ENCODE results near the gene KLF1. TPM values are rescaled to one million over a fixed set of nuclear protein-coding genes. Genes with fewer than 3 reads are reported as not detected.

The KLF1 gene
- polyA plus RNA-seq (2013, experiment 1 of 2) = not detected
- not detected for polyA plus RNA-seq (2013, experiment 2 of 2)

GRCh38 chr19:12886969-12887747 lies at the start of gene KLF1:
Gene KLF1 (minus strand): TSS chr19:12887201. CDS start chr19:12887140, 61 bp downstream.
- Histone ChIP-seq H3K14ac (ENCODE audit: low read length in 2 of 2) (no peak within 1 kb of the TSS), H3K4me3 (ENCODE audit: insufficient read depth in 1 of 2, low read depth in 1 of 2, low read length in 2 of 2) (no peak within 1 kb of the TSS), H3K4ac (ENCODE audit: low read depth in 1 of 2, low read length in 2 of 2) (no peak within 1 kb of the TSS), H3K36me3 (ENCODE audit: control insufficient read depth in 1 of 2, insufficient read depth in 2 of 2, low read depth in 1 of 2, low read length in 2 of 2) (no peaks in the 10 kb centered on the region), H3K27me3 (ENCODE audit: control insufficient read depth in 1 of 2, insufficient read depth in 1 of 2, low read length in 2 of 2) (peaks cover 40 to 41% of the 10 kb centered on the region in 2 experiments), H3K23ac (ENCODE audit: low read length in 2 of 2) (peak within 1 kb of the TSS in 1 of 2 experiments; percentile 70), H2AK5ac (ENCODE audit: low read length, severe bottlenecking) (no peak within 1 kb of the TSS), H3K9ac (ENCODE audit: low read length) (no peak within 1 kb of the TSS), H3K4me2 (ENCODE audit: low read length, poor library complexity, severe bottlenecking) (no peak within 1 kb of the TSS), H4K91ac (ENCODE audit: low read length) (no peak within 1 kb of the TSS), H3K4me1 (ENCODE audit: control insufficient read depth, insufficient read depth, low read depth, low read length) (peaks cover 22% of the 10 kb centered on the region), H3K9me3 (ENCODE audit: control insufficient read depth, low read length) (peaks cover 7% of the 10 kb centered on the region), H2AFZ (ENCODE audit: low read depth, low read length) (no peak within 1 kb of the TSS), H3K18ac (ENCODE audit: low read depth in 1 of 2, low read length in 2 of 2) (no peak within 1 kb of the TSS), H4K8ac (ENCODE audit: low read length) (no peak within 1 kb of the TSS), H3K27ac (ENCODE audit: low read length, poor library complexity, severe bottlenecking) (no peak within 1 kb of the TSS), H2BK5ac (ENCODE audit: low read depth, low read length, poor library complexity, severe bottlenecking) (no peak within 1 kb of the TSS), H2BK15ac (ENCODE audit: low read depth, poor library complexity, severe bottlenecking) (no peak within 1 kb of the TSS), H2BK120ac (ENCODE audit: low read depth, low read length) (no peak within 1 kb of the TSS), H3K79me1 (replicated peaks; ENCODE audit: low read length, poor library complexity, severe bottlenecking) (peaks cover 10% of the 10 kb centered on the region), H2BK12ac (ENCODE audit: low read length in 2 of 2) (peak within 1 kb of the TSS in 1 of 2 experiments; percentile 39)
- DNase-seq = no peak
- WGBS = 82% methylated on average over 16 of the region's 17 CpGs

- peak overlapping the region in 1 of 2 experiments; percentile 11 for H2BK12ac ChIP-seq (ENCODE audit: low read length in 2 of 2)
- WGBS = 97% methylated on average over 7 of the region's 7 CpGs
- no peak overlapping the region for H3K4me3 ChIP-seq (ENCODE audit: insufficient read depth in 1 of 2, low read depth in 1 of 2, low read length in 2 of 2)
- H3K27me3 ChIP-seq (ENCODE audit: control insufficient read depth in 1 of 2, insufficient read depth in 1 of 2, low read length in 2 of 2) = no peaks in the 10 kb centered on the region
- H3K9me3 ChIP-seq (ENCODE audit: control insufficient read depth, low read length) = no peaks in the 10 kb centered on the region
- H3K79me1 ChIP-seq (replicated peaks; ENCODE audit: low read length, poor library complexity, severe bottlenecking) = no peaks in the 10 kb centered on the region
- no peak overlapping the region for H2AK5ac ChIP-seq (ENCODE audit: low read length, severe bottlenecking)
- H2BK120ac ChIP-seq (ENCODE audit: low read depth, low read length) = no peak overlapping the region
- H3K18ac ChIP-seq (ENCODE audit: low read depth in 1 of 2, low read length in 2 of 2) = no peak overlapping the region
- no peak overlapping the region for H2AFZ ChIP-seq (ENCODE audit: low read depth, low read length)
- H3K23ac ChIP-seq (ENCODE audit: low read length in 2 of 2) = no peak overlapping the region
- H3K27ac ChIP-seq (ENCODE audit: low read length, poor library complexity, severe bottlenecking) = no peak overlapping the region
- H4K91ac ChIP-seq (ENCODE audit: low read length) = no peak overlapping the region
- no peak overlapping the region for H3K14ac ChIP-seq (ENCODE audit: low read length in 2 of 2)
- no peak overlapping the region for H3K9ac ChIP-seq (ENCODE audit: low read length)
- peaks cover 32% of the 10 kb centered on the region for H3K4me1 ChIP-seq (ENCODE audit: control insufficient read depth, insufficient read depth, low read depth, low read length)
- no peak overlapping the region for H3K4ac ChIP-seq (ENCODE audit: low read depth in 1 of 2, low read length in 2 of 2)
- H2BK15ac ChIP-seq (ENCODE audit: low read depth, poor library complexity, severe bottlenecking) = no peak overlapping the region
- H3K4me2 ChIP-seq (ENCODE audit: low read length, poor library complexity, severe bottlenecking) = no peak overlapping the region
- no peak for DNase-seq
- H2BK5ac ChIP-seq (ENCODE audit: low read depth, low read length, poor library complexity, severe bottlenecking) = no peak overlapping the region
- peaks cover 19 to 22% of the 10 kb centered on the region in 2 experiments for H3K36me3 ChIP-seq (ENCODE audit: control insufficient read depth in 1 of 2, insufficient read depth in 2 of 2, low read depth in 1 of 2, low read length in 2 of 2)
- H4K8ac ChIP-seq (ENCODE audit: low read length) = no peak overlapping the region
Observed at GRCh38 chr19:12936582-12936981, 49.6 kb upstream of the KLF1 start.

GRCh38 chr19:12935071-12935470 lies 48.1 kb upstream of the KLF1 start:
- H3K27me3 ChIP-seq (ENCODE audit: control insufficient read depth in 1 of 2, insufficient read depth in 1 of 2, low read length in 2 of 2) = no peaks in the 10 kb centered on the region
- no peak overlapping the region for H4K91ac ChIP-seq (ENCODE audit: low read length)
- peaks cover 13 to 14% of the 10 kb centered on the region in 2 experiments for H3K36me3 ChIP-seq (ENCODE audit: control insufficient read depth in 1 of 2, insufficient read depth in 2 of 2, low read depth in 1 of 2, low read length in 2 of 2)
- no peaks in the 10 kb centered on the region for H3K9me3 ChIP-seq (ENCODE audit: control insufficient read depth, low read length)
- H3K27ac ChIP-seq (ENCODE audit: low read length, poor library complexity, severe bottlenecking) = no peak overlapping the region
- no peak overlapping the region for H2BK120ac ChIP-seq (ENCODE audit: low read depth, low read length)
- H2AK5ac ChIP-seq (ENCODE audit: low read length, severe bottlenecking) = no peak overlapping the region
- H3K79me1 ChIP-seq (replicated peaks; ENCODE audit: low read length, poor library complexity, severe bottlenecking) = peaks cover 9% of the 10 kb centered on the region
- WGBS = 98% methylated on average over 7 of the region's 10 CpGs
- no peak overlapping the region for H2BK15ac ChIP-seq (ENCODE audit: low read depth, poor library complexity, severe bottlenecking)
- H3K9ac ChIP-seq (ENCODE audit: low read length) = no peak overlapping the region
- H4K8ac ChIP-seq (ENCODE audit: low read length) = no peak overlapping the region
- no peak for DNase-seq
- H3K23ac ChIP-seq (ENCODE audit: low read length in 2 of 2) = no peak overlapping the region
- no peak overlapping the region for H3K18ac ChIP-seq (ENCODE audit: low read depth in 1 of 2, low read length in 2 of 2)
- H2AFZ ChIP-seq (ENCODE audit: low read depth, low read length) = no peak overlapping the region
- H2BK5ac ChIP-seq (ENCODE audit: low read depth, low read length, poor library complexity, severe bottlenecking) = no peak overlapping the region
- peaks cover 22% of the 10 kb centered on the region for H3K4me1 ChIP-seq (ENCODE audit: control insufficient read depth, insufficient read depth, low read depth, low read length)
- no peak overlapping the region for H3K4me3 ChIP-seq (ENCODE audit: insufficient read depth in 1 of 2, low read depth in 1 of 2, low read length in 2 of 2)
- H3K14ac ChIP-seq (ENCODE audit: low read length in 2 of 2) = no peak overlapping the region
- no peak overlapping the region for H3K4ac ChIP-seq (ENCODE audit: low read depth in 1 of 2, low read length in 2 of 2)
- no peak overlapping the region for H3K4me2 ChIP-seq (ENCODE audit: low read length, poor library complexity, severe bottlenecking)
- H2BK12ac ChIP-seq (ENCODE audit: low read length in 2 of 2) = no peak overlapping the region

GRCh38 chr19:12933287-12934072 lies 46.5 kb upstream of the KLF1 start, which contains the start of gene FARSA:
Gene FARSA (minus strand): TSS chr19:12933711. CDS start chr19:12933696, 15 bp downstream.
- no peak within 1 kb of the TSS for H2BK15ac ChIP-seq (ENCODE audit: low read depth, poor library complexity, severe bottlenecking)
- H4K91ac ChIP-seq (ENCODE audit: low read length) = peak within 1 kb of the TSS; percentile 95

More at GRCh38 chr19:12933287-12934072, 46.5 kb upstream of the KLF1 start, which contains the start of gene FARSA:
- Histone ChIP-seq H3K14ac (ENCODE audit: low read length in 2 of 2) (peak within 1 kb of the TSS in 1 of 2 experiments; percentile 99), H3K36me3 (ENCODE audit: control insufficient read depth in 1 of 2, insufficient read depth in 2 of 2, low read depth in 1 of 2, low read length in 2 of 2) (peaks cover 21 to 23% of the 10 kb centered on the region in 2 experiments), H2BK120ac (ENCODE audit: low read depth, low read length) (no peak within 1 kb of the TSS), H3K9me3 (ENCODE audit: control insufficient read depth, low read length) (no peaks in the 10 kb centered on the region), H3K4me3 (ENCODE audit: insufficient read depth in 1 of 2, low read depth in 1 of 2, low read length in 2 of 2) (peak within 1 kb of the TSS; percentile 99), H3K4me1 (ENCODE audit: control insufficient read depth, insufficient read depth, low read depth, low read length) (peaks cover 19% of the 10 kb centered on the region), H2AK5ac (ENCODE audit: low read length, severe bottlenecking) (peak within 1 kb of the TSS; percentile 27), H2BK5ac (ENCODE audit: low read depth, low read length, poor library complexity, severe bottlenecking) (no peak within 1 kb of the TSS), H2AFZ (ENCODE audit: low read depth, low read length) (peak within 1 kb of the TSS; percentile 60), H3K27me3 (ENCODE audit: control insufficient read depth in 1 of 2, insufficient read depth in 1 of 2, low read length in 2 of 2) (no peaks in the 10 kb centered on the region), H3K79me1 (replicated peaks; ENCODE audit: low read length, poor library complexity, severe bottlenecking) (peaks cover 20% of the 10 kb centered on the region), H3K27ac (ENCODE audit: low read length, poor library complexity, severe bottlenecking) (peak within 1 kb of the TSS; percentile 27), H4K8ac (ENCODE audit: low read length) (peak within 1 kb of the TSS; percentile 98), H3K18ac (ENCODE audit: low read depth in 1 of 2, low read length in 2 of 2) (peak within 1 kb of the TSS; percentile 99), H3K4ac (ENCODE audit: low read depth in 1 of 2, low read length in 2 of 2) (peak within 1 kb of the TSS; percentile 46 to 90), H3K4me2 (ENCODE audit: low read length, poor library complexity, severe bottlenecking) (peak within 1 kb of the TSS; percentile 78), H2BK12ac (ENCODE audit: low read length in 2 of 2) (peak within 1 kb of the TSS in 1 of 2 experiments; percentile 56), H3K23ac (ENCODE audit: low read length in 2 of 2) (peak within 1 kb of the TSS in 1 of 2 experiments; percentile 66), H3K9ac (ENCODE audit: low read length) (peak within 1 kb of the TSS; percentile 97)
- 4% methylated on average over 51 of the region's 51 CpGs for WGBS
- peak; percentile 93 for DNase-seq
